WTC11 (cell line): ENCODE results near the gene CETP. TPM values are rescaled to one million over a fixed set of nuclear protein-coding genes. Genes with fewer than 3 reads are reported as not detected.

Source experiments
- ATAC-seq: fragments of 200-7000 bp; cut with Tn5 transposase; 2 replicates; pipeline ENCODE4 v1.10.0; 2021; ENCODE audit warnings: mild to moderate bottlenecking, moderate library complexity
- CTCF ChIA-PET: fragments of 300-600 bp; sonication (Branson Sonifier 250); formaldehyde crosslinking; loops from one replicate; lab custom pipeline; 2021; ENCODE audit warnings: antibody characterized with exemption; lab: Charles Lee
- POLR2A ChIA-PET: fragments of 350-600 bp; sonication (Branson Sonifier 250); formaldehyde crosslinking; loops from one replicate; lab custom pipeline; 2021; ENCODE audit warnings: antibody characterized with exemption; lab: Charles Lee
- DNase-seq: peaks from one replicate; pipeline ENCODE4 v3.0.0; 2021; ENCODE audit warnings: low spot score
- H3K27ac Mint-ChIP-seq: 2 replicates; pipeline ENCODE4 v1.8.0; 2021; ENCODE audit warnings: mixed read lengths
- H3K27me3 Mint-ChIP-seq: 2 replicates; pipeline ENCODE4 v1.8.0; 2021; ENCODE audit warnings: low read depth, mild to moderate bottlenecking, moderate library complexity, mixed read lengths
- H3K36me3 Mint-ChIP-seq: 2 replicates; pipeline ENCODE4 v1.8.0; 2021; ENCODE audit warnings: mixed read lengths
- H3K4me1 Mint-ChIP-seq: 2 replicates; pipeline ENCODE4 v1.8.0; 2022; ENCODE audit warnings: mixed read lengths
- H3K4me3 Mint-ChIP-seq: 2 replicates; pipeline ENCODE4 v1.8.0; 2021; ENCODE audit warnings: mild to moderate bottlenecking, moderate library complexity, mixed read lengths
- H3K9me3 Mint-ChIP-seq: 2 replicates; pipeline ENCODE4 v1.8.0; 2021; ENCODE audit warnings: mixed read lengths
- ATF1 ChIP-seq: sonication (generic); formaldehyde crosslinking; IDR thresholded peaks from 2 replicates; pipeline ENCODE4 v1.8.1; 2023; ENCODE audit warnings: mild to moderate bottlenecking, moderate library complexity, missing genetic modification reagents
- CREB1 ChIP-seq: sonication (generic); formaldehyde crosslinking; IDR thresholded peaks from 2 replicates; pipeline ENCODE4 v1.8.0; 2023; ENCODE audit warnings: mild to moderate bottlenecking, missing genetic modification reagents
- EMX1 ChIP-seq: fragments of 250-450 bp; sonication (Bioruptor Pico); IDR thresholded peaks from 2 replicates; pipeline ENCODE4 v1.8.0; 2021; ENCODE audit warnings: mild to moderate bottlenecking
- ESRRA ChIP-seq: sonication (generic); formaldehyde crosslinking; IDR thresholded peaks from 2 replicates; pipeline ENCODE4 v1.8.1; 2022; ENCODE audit warnings: mild to moderate bottlenecking, missing genetic modification reagents, borderline replicate concordance
- FOXK1 ChIP-seq: sonication (generic); formaldehyde crosslinking; IDR thresholded peaks from 2 replicates; pipeline ENCODE4 v1.8.0; 2022; ENCODE audit warnings: mild to moderate bottlenecking, moderate library complexity, missing genetic modification reagents
- GABPB1 ChIP-seq: sonication (generic); formaldehyde crosslinking; IDR thresholded peaks from 2 replicates; pipeline ENCODE4 v1.8.1; 2023; ENCODE audit warnings: mild to moderate bottlenecking, missing genetic modification reagents
- JUN ChIP-seq: sonication (generic); formaldehyde crosslinking; IDR thresholded peaks from 2 replicates; pipeline ENCODE4 v1.8.0; 2023; ENCODE audit warnings: mild to moderate bottlenecking, missing genetic modification reagents
- KAT7 ChIP-seq: sonication (generic); formaldehyde crosslinking; IDR thresholded peaks from 2 replicates; pipeline ENCODE4 v1.8.1; 2023; ENCODE audit warnings: missing genetic modification reagents, mild to moderate bottlenecking, borderline replicate concordance
- MXD4 ChIP-seq: fragments of 250-450 bp; sonication (Bioruptor Pico); IDR thresholded peaks from 2 replicates; pipeline ENCODE4 v1.8.0; 2021; ENCODE audit warnings: mild to moderate bottlenecking, moderate library complexity, borderline replicate concordance
- RORB ChIP-seq: fragments of 250-450 bp; sonication (Bioruptor Pico); IDR thresholded peaks from 2 replicates; pipeline ENCODE4 v1.9.0; 2021; ENCODE audit warnings: mild to moderate bottlenecking
- SMAD4 ChIP-seq: sonication (generic); formaldehyde crosslinking; IDR thresholded peaks from 2 replicates; pipeline ENCODE4 v1.8.0; 2022; ENCODE audit warnings: mild to moderate bottlenecking, missing genetic modification reagents
- TCF7 ChIP-seq: sonication (generic); formaldehyde crosslinking; IDR thresholded peaks from 2 replicates; pipeline ENCODE4 v1.8.0; 2022; ENCODE audit warnings: mild to moderate bottlenecking, low read depth, missing genetic modification reagents, moderate library complexity
- ZNF416 ChIP-seq: fragments of 250-450 bp; sonication (Bioruptor Pico); IDR thresholded peaks from 2 replicates; pipeline ENCODE4 v1.9.0; 2021; ENCODE audit warnings: mild to moderate bottlenecking, inconsistent platforms
- total RNA-seq: library from RNA; stranded (reverse); gene quantifications from 3 replicates; pipeline ENCODE4 v1.2.3, GENCODE V29; 2021
- TF ChIP-seq, protein P1 (sequence below): sonication (generic); formaldehyde crosslinking; IDR thresholded peaks from 2 replicates; pipeline ENCODE4 v1.8.0; 2023; ENCODE audit warnings: missing genetic modification reagents, mild to moderate bottlenecking, borderline replicate concordance
- TF ChIP-seq, protein P2 (sequence below): sonication (generic); formaldehyde crosslinking; IDR thresholded peaks from 2 replicates; pipeline ENCODE4 v1.8.1; 2023; ENCODE audit warnings: mild to moderate bottlenecking, missing genetic modification reagents, moderate library complexity
- TF ChIP-seq, protein P3 (sequence below): fragments of 250-450 bp; sonication (Bioruptor Pico); IDR thresholded peaks from 2 replicates; pipeline ENCODE4 v1.9.0; 2021; ENCODE audit warnings: moderate library complexity, mild to moderate bottlenecking, inconsistent platforms, borderline replicate concordance
- TF ChIP-seq, protein P4 (sequence below): sonication (generic); formaldehyde crosslinking; IDR thresholded peaks from 2 replicates; pipeline ENCODE4 v1.8.0; 2022; ENCODE audit warnings: mild to moderate bottlenecking, missing genetic modification reagents

The CETP gene
- total RNA-seq, 1 experiment from 2014 or later, result not detected

DNA sequence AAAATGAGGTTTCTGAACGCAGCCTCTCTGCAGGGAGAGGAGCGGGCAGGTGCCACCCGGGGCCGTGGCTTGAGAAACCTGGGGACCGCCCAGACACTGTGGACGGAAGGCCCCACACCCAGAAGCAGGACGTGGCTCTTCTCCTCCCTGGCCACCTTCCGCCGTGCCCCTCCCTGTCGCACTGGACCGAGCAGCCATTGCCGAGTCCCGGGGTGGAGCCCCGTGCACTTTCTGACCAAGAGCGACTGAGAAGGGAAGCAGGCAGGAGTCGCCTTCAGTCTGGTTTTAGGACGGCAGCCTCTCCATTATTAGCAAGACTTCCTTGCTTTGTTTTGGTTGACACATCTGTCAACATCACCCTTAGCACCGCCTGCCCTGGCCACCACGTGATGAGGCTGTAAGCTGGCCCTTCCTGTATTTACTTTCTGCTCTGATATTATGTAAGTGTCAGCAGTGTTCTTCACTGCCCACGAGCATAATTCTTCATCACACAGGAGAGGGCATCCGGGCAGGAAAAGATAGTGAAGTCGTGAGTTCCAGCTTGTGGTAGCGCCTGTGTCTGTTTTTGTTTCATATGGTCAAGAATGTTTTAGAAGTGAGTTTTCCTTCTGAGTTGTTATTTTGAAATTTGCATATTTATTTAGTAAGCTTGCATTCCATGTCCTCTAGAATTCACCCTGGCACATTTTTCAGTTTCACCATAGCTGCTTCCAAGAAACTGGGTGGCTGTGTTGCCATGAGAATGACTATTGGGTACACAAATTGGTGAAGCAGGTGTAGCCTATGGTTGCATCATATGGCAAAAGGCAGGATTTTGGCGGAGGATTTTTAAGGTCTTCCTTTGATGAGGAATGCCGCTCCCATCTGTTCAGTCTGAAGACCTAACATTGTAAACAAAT is 28.8 kb upstream of the CETP start:
- Mint-ChIP-seq H3K4me1 (peaks cover 26% of the 10 kb centered on the region), H3K27ac (peak overlapping the region; percentile 95), H3K9me3 (no peaks in the 10 kb centered on the region; the same call in 1 of the 2 replicates), H3K27me3 (no peaks in the 10 kb centered on the region), H3K4me3 (peak overlapping the region; percentile 94), H3K36me3 (peaks cover 27% of the 10 kb centered on the region)
- ATAC-seq, result no peak
- TF ChIP-seq CREB1 (CRISPR knock-in tag), result no peak
- TF ChIP-seq ZNF416, result no peak
- no peak for TF ChIP-seq KAT7 (CRISPR knock-in tag)
- TF ChIP-seq EMX1 (CRISPR knock-in tag), result no peak
- TF ChIP-seq, protein P1, sequence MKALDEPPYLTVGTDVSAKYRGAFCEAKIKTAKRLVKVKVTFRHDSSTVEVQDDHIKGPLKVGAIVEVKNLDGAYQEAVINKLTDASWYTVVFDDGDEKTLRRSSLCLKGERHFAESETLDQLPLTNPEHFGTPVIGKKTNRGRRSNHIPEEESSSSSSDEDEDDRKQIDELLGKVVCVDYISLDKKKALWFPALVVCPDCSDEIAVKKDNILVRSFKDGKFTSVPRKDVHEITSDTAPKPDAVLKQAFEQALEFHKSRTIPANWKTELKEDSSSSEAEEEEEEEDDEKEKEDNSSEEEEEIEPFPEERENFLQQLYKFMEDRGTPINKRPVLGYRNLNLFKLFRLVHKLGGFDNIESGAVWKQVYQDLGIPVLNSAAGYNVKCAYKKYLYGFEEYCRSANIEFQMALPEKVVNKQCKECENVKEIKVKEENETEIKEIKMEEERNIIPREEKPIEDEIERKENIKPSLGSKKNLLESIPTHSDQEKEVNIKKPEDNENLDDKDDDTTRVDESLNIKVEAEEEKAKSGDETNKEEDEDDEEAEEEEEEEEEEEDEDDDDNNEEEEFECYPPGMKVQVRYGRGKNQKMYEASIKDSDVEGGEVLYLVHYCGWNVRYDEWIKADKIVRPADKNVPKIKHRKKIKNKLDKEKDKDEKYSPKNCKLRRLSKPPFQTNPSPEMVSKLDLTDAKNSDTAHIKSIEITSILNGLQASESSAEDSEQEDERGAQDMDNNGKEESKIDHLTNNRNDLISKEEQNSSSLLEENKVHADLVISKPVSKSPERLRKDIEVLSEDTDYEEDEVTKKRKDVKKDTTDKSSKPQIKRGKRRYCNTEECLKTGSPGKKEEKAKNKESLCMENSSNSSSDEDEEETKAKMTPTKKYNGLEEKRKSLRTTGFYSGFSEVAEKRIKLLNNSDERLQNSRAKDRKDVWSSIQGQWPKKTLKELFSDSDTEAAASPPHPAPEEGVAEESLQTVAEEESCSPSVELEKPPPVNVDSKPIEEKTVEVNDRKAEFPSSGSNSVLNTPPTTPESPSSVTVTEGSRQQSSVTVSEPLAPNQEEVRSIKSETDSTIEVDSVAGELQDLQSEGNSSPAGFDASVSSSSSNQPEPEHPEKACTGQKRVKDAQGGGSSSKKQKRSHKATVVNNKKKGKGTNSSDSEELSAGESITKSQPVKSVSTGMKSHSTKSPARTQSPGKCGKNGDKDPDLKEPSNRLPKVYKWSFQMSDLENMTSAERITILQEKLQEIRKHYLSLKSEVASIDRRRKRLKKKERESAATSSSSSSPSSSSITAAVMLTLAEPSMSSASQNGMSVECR (CRISPR knock-in tag), result peak; percentile 63; the same call in 1 of the 2 replicates
- TF ChIP-seq, protein P2, sequence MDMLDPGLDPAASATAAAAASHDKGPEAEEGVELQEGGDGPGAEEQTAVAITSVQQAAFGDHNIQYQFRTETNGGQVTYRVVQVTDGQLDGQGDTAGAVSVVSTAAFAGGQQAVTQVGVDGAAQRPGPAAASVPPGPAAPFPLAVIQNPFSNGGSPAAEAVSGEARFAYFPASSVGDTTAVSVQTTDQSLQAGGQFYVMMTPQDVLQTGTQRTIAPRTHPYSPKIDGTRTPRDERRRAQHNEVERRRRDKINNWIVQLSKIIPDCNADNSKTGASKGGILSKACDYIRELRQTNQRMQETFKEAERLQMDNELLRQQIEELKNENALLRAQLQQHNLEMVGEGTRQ, result peak; percentile 87
- TF ChIP-seq RORB (CRISPR knock-in tag), result no peak
- no peak for TF ChIP-seq MXD4 (CRISPR knock-in tag)
- TF ChIP-seq, protein P3, sequence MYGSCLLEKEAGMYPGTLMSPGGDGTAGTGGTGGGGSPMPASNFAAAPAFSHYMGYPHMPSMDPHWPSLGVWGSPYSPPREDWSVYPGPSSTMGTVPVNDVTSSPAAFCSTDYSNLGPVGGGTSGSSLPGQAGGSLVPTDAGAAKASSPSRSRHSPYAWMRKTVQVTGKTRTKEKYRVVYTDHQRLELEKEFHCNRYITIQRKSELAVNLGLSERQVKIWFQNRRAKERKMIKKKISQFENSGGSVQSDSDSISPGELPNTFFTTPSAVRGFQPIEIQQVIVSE (CRISPR knock-in tag), result no peak
- no peak for TF ChIP-seq ATF1
- TF ChIP-seq GABPB1 (CRISPR knock-in tag), result peak; percentile 66
- peak; percentile 60; the same call in 1 of the 2 replicates for TF ChIP-seq FOXK1 (CRISPR knock-in tag)
- TF ChIP-seq JUN (CRISPR knock-in tag), result 0 out of 2 replicates have a peak, but pooled peaks have one; percentile 27
- no peak for TF ChIP-seq ESRRA (CRISPR knock-in tag)
- 0 out of 2 replicates have a peak, but pooled peaks have one; percentile 7 for TF ChIP-seq TCF7
- no peak for TF ChIP-seq SMAD4 (CRISPR knock-in tag)
- TF ChIP-seq, protein P4, sequence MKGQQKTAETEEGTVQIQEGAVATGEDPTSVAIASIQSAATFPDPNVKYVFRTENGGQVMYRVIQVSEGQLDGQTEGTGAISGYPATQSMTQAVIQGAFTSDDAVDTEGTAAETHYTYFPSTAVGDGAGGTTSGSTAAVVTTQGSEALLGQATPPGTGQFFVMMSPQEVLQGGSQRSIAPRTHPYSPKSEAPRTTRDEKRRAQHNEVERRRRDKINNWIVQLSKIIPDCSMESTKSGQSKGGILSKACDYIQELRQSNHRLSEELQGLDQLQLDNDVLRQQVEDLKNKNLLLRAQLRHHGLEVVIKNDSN (CRISPR knock-in tag), result peak; percentile 84
- peak; percentile 37 for DNase-seq
- POLR2A ChIA-PET, result interaction anchor here (0.5 to 1.6 kb wide), 3 partner anchors 11 to 246 kb away, joined by 3 to 4 read pairs (median 4); no protein-coding TSS in a partner anchor
- CTCF ChIA-PET, result interaction anchor here (1.2 kb wide), 1 partner anchor 31 kb away, joined by 3 read pairs; no protein-coding TSS in a partner anchor
